Endothelial cell of hepatic sinusoid (primary cell): ENCODE results near the gene CYSRT1.

Source experiments
- in situ Hi-C: cut with HindIII; loops from 2 replicates; pipeline ENCODE4 v1.10.0; 2017; ENCODE audit warnings: low sequenced_read_pairs

CYSRT1 gene

DNA sequence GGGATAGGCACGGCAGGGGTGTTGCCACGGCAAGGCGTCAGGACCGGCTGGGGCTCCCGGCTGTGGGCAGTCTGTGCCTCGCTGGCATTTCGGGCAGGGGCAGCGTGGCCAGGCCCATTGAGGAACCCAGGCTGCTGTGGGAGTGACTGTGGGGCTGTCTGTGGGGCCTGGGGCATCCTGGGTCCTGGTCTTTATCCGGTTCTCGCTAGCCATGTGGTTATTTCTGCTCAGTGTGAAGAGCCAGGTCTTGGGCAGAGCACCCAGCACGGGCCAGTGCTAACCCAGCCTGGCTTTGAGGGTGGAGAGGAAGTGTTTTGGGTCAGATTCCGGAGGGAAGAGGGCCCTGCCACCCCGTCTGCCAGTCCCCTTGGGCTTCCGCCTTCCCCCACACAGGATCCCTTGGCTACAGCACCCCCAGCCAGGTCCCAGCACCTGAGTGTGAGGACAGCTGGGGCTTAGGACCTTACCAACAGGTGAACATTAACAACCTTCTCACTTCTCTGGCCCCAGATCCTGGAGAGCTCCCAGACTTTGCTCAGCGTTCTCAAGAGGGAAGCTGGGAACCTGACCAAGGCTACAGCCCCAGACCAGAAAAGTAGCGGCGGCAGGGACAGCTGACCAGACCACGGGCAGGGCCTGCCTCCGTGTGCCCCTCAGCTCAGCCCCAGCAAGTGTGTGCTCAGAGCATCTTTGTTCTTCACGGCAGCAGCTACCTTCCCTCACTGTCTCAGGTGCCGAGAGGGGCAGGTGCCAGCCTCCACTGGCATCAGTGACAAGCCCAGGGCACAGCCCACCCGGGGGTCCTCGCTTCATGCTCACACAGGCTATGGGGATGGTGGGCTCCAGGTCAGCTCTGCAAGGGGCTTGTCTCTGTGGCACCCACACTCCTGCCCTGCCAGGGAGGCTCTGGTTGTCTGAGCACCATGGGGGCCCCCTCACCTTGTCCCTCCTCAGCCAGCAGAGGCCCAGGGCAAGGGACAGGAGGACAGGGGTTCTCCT lies 35.4 kb upstream of the CYSRT1 start:
- in situ Hi-C loops, result no loop called here

DNA sequence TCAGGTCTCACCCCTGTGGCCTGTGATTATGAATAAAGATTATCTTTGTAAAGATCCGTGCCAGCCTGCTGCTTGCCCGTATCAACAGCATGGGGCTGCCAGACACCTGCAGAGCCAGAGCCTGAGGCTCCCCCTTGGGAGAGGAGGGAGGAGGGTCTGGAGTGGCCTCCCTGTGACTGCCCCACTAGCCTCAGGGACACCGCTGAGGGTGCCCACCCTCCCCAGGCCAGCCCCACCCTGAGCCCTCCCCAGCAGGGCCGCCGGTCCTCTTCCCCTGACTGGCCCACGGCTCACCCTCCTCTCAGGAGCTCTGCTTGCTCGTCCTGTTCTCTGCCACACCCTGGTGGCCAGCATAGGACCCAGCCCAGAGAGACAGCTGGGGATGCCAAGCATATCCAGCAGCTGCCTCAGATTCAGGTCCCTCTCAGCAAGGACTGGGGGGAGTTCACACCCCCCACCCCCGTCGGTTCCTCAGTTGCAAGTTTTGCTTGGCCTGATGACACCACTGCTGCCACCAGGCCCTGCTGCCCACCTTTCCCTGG lies 34.6 kb upstream of the CYSRT1 start:
- in situ Hi-C loops, result no loop called here

DNA sequence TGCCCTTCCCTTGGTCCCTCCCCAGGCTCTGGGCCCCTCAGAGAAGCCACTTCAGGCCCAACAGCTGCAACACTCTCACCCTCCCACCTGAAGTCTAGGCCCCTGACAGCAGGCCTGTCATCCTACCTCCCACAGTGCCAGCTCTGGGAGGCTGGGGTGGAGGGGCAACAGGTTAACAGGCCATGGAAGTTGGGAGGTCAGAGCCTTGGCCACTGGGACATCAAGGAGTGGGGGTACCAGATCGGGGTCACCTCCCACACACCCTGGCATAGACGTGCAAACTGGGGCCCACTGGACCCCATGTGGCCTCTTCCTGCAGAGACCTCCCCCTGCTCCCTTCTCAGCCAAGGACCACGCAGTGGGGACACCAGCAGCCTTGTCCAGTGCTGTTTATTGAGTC lies 33.7 kb upstream of the CYSRT1 start:
- in situ Hi-C loops, result no loop called here

GRCh38 chr9:137191691-137192447 lies 33.1 kb upstream of the CYSRT1 start:
- in situ Hi-C loops, result no loop called here

DNA sequence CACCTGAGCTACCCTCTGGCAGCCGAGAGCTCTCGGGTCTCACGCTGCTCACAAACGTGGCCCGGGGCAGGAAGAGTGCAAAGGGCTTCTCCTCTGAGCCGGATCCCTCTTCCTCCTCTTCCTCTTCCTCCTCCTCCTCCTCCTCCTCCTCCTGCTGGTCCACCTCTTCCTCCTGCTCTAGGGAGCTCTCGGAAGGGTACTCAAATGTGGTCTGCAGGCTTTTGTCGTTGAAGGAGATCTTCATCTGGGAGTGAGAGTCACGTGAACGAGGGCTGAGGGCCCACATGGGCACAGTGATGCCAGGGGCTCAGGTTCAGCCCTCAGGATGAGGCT lies 32.6 kb upstream of the CYSRT1 start:
- in situ Hi-C loops, result no loop called here

- in situ Hi-C loops, result no loop called here
Observed at GRCh38 chr9:137192859-137193258, 32.1 kb upstream of the CYSRT1 start.

DNA sequence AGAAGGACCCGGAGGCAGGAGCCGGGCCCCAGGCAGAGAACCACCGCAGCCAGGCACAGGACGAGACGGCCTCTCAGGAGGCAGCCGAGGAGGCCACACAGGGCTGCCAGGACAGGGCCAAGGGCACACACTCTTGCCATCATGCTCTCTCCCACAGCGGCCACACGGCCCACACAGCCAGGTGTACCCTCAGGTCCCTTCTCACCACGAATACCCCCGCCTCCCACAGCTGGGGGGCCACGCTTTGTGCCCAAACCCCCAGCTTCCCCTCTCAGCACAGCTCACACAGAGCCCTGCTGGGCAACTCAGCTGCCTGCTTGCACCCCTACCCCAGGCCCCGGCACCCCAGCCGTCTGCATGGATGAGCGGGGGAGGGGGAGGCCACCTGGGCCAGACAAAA lies 31.2 kb upstream of the CYSRT1 start:
- in situ Hi-C loops, result no loop called here

DNA sequence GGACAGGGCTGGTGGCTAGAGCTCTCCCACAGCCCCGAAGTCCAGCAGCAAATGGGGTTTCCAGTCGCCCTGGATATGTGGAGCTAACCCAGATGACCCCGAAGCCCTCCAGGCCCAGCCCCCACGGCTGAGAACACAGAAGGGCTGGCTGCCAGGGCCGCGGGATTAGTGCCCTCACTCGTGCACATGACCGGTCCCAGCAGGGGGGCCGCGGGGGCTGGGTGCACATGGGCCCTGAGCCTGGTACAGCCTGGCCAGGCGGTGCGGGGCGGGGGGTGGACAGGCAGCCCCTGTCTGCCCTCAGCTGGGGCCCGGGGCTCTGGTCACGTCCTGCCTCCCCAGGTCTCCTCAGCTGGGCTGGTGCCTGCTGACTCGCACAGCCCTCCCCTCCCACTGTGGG lies 30.6 kb upstream of the CYSRT1 start:
- in situ Hi-C loops, result no loop called here

- in situ Hi-C loops, result no loop called here
Observed at GRCh38 chr9:137194909-137195308, 30.1 kb upstream of the CYSRT1 start.

DNA sequence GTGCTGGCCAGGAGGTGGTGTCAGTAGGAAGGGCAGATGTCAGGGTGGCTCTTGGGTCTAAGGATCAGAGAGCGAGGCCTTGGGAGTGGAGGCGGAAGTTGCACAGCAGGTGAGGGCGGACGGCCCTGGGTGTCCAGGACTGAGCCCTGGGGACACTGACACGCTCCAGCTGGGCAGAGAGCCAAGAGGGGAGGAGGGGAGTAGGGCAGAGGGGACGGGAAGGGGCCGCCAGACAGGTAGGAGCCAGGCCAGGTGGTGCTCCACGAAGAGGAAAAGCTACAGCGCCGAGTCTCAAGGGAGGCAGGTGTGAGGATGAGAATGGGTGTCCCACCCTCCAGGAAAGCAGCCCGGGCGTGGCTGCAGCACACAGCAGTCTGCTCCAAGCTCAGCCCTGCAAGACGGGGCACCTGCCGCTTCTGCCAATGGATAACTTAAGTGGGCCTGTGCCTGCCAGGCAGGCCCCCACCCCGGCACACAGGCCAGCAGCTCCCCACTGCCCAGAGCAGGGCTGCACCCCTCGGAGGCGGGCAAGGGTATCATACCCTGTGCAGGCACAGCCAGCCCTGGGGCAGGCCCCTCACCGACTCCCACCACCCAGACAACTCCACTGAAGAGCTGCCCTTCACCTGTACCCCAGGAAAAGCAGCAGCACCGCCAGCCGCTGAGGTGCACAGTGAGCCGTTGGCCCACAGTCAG lies 29.3 kb upstream of the CYSRT1 start:
- in situ Hi-C loops, result no loop called here

GRCh38 chr9:137198051-137198901 lies 26.7 kb upstream of the CYSRT1 start:
- in situ Hi-C loops, result no loop called here

DNA sequence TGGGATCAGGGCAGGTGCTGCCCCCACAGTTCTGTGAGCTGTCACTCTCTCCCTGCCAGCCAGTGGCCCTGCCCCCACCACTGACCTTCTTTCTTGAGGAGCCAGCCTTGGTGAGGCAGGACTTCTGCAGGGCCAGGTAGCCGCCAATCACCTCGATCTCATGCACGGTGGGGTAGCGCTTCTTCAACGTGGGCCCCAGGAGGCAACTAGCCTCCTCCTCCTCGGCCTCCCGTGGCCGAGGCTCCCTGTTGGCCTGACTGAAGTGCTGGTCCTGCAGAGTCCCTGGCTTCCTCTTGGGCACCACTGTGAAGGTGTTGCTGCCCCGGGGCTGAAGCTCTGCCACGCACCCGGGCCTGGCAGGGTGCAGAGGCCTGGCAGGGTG lies 26.1 kb upstream of the CYSRT1 start:
- in situ Hi-C loops, result no loop called here

DNA sequence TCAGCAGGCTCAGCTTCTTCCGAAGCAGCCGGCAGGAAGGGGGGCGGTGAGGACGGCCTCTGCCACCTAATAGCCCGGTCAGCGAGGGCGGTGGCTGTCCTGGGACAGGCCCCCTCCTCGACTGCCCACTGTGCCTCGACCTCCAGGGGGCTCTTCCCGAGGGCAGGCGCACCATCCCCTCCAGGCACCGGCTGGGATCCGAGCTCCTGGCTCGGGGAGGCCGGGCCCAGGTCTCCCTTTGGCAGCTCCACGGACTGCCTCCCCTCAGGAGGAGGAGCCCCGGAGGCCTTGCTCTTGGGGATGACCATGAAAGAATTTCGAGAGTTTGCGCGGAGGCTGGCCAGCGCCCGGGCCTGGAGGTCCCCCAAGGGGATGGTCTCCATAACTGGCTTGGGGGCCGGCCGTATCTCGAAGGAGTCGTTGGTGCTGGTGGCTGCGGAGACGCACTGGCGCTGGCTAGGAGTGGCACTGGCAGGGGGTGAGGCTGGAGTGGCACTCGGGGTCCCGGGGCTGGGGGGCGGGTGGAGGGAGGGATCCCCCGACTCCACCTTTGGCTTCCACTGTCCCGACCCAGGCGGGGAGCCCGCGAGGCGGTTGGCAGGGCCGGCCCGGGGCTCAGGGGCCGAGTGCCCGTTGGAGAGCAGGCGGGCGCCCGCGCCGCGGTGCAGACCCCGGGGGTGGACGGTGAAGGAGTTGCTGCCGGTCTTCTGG lies 25.4 kb upstream of the CYSRT1 start:
- in situ Hi-C loops, result no loop called here

DNA sequence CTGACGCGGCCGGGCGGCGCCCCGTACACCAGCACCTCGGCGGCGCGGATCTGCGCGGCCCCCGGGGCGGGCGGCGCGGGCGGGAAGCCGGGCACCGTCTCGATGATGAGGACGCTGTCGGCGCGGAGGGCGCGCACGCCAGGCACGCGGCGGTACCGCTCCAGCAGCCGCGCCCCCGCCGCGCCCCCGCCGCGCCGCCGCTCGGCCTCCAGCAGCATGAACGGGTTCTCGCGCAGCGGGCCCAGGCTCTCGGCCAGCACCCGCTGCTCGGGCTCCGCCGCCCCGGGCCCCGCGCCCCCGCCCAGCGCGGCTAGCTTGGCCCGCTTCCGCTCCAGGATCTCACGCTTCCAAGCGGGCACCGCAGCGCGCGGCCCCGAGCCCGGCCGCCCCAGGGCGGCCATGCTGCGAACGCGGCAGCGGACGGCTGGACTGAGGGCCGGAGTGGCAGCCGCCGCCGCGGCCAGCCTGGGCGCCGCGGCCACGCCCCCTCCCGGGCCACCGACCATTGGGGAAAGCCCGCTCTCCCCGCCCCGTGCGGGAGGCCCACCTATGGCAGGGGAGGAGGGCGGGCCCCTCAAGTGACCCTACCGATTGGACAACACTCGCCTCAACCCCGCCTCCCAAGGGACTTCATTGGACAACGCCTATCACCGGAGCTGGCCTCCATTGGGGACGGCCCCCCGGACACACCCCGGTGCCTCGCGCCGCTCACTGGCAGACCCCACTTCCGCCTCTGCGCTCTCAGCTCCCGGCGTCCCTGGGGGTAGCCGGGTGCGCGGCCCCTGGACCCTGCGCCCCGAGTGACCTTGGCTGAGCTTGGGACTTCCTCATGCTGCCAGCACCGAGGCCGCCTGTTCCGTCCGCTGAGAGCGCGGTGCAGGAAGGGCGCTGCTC lies 24.4 kb upstream of the CYSRT1 start, which contains the start of gene TPRN:
Gene TPRN, minus strand, starts transcription at position 431 of the 894 bp plus-strand sequence. Its CDS starts 30 bp downstream, at position 401.
- in situ Hi-C loops, result no loop called here

GRCh38 chr9:137201205-137201868 lies 23.6 kb upstream of the CYSRT1 start:
- in situ Hi-C loops, result no loop called here

DNA sequence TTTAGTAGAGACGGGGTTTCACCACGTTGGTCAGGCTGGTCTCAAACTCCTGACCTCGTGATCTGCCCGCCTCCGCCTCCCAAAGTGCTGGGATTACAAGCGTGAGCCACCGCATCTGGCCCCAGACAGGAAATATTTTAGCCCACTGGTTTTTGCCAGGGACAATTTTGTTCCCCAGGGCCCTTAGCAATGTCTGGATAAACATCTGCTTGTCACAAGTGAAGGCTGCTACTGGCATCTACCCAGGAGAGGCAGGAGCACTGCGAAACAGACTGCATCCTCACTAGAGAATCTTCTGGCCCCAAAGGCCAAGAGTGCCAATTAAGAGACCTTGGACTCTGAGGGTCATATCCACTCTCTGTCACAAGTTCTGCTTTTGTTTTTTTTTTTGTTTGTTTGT lies 22.0 kb upstream of the CYSRT1 start:
- in situ Hi-C loops, result no loop called here

DNA sequence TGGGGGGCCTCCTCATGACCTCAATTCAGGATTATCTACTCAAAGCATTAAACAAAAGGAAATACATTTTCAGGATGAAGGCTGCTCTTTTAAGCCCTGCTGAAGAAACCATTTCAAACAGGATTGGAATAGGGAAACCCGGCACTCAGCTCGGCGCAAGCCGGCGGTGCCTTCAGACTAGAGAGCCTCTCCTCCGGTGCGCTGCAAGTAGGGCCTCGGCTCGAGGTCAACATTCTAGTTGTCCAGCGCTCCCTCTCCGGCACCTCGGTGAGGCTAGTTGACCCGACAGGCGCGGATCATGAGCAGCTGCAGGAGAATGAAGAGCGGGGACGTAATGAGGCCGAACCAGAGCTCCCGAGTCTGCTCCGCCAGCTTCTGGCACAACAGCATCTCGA lies 20.2 kb upstream of the CYSRT1 start:
- in situ Hi-C loops, result no loop called here
